ENCODE results near the gene OTOA.

OTOA gene

GRCh38 chr16:21642861-21643260 is 20.9 kb upstream of the OTOA start:
- TF ChIP-seq MAX (IDR thresholded peaks at IDR 0.05) (no peak), ZBTB7A (IDR thresholded peaks at IDR 0.05; ENCODE audit: low read depth) (no peak), CREB1 (IDR thresholded peaks at IDR 0.05; ENCODE audit: low read depth) (no peak), YY1 (IDR thresholded peaks at IDR 0.05; ENCODE audit: low read depth) (no peak), NFIC (IDR thresholded peaks at IDR 0.05) (no peak), RAD21 (IDR thresholded peaks at IDR 0.05; ENCODE audit: low read depth) (no peak), TEAD4 (IDR thresholded peaks at IDR 0.05) (no peak), USF1 (IDR thresholded peaks at IDR 0.05) (no peak), EP300 (IDR thresholded peaks at IDR 0.05; ENCODE audit: borderline replicate concordance) (no peak), CEBPB (IDR thresholded peaks at IDR 0.05) (no peak), FOXM1 (IDR thresholded peaks at IDR 0.05; ENCODE audit: borderline replicate concordance, low read depth) (no peak), TAF1 (IDR thresholded peaks at IDR 0.05; ENCODE audit: low read depth) (no peak), REST (IDR thresholded peaks at IDR 0.05; ENCODE audit: low read depth) (no peak), TCF12 (IDR thresholded peaks at IDR 0.05; ENCODE audit: low read depth) (no peak)

DNA sequence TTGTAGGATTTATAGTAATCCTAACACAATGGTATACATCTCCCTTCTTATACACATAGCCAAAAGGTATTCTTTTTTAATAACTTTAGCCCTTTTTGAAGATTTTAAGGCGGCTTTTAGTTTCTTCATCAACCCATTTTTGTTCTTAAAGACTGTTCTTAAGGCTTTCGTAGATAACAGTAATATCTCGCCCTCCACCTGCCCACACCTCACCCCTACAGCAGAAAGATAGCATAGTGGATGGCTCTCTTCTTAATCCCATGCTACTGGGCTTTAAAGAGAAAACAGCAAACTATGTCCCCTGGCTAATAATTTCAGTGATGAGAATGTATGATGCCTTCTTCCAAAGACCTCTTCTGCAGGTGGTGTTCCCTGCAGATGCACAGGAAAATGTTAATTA is 20.0 kb upstream of the OTOA start:
- no peak for TF ChIP-seq REST (IDR thresholded peaks at IDR 0.05; ENCODE audit: low read depth)
- no peak for TF ChIP-seq YY1 (IDR thresholded peaks at IDR 0.05; ENCODE audit: low read depth)
- TF ChIP-seq ZBTB7A (IDR thresholded peaks at IDR 0.05; ENCODE audit: low read depth) = no peak
- no peak for TF ChIP-seq CREB1 (IDR thresholded peaks at IDR 0.05; ENCODE audit: low read depth)
- TF ChIP-seq USF1 (IDR thresholded peaks at IDR 0.05) = no peak
- no peak for TF ChIP-seq EP300 (IDR thresholded peaks at IDR 0.05; ENCODE audit: borderline replicate concordance)

GRCh38 chr16:21644674-21645073 is 19.1 kb upstream of the OTOA start:
- TF ChIP-seq FOXM1 (IDR thresholded peaks at IDR 0.05; ENCODE audit: borderline replicate concordance, low read depth) = no peak
- TF ChIP-seq CEBPB (IDR thresholded peaks at IDR 0.05) = no peak
- TF ChIP-seq ZBTB7A (IDR thresholded peaks at IDR 0.05; ENCODE audit: low read depth) = no peak
- no peak for TF ChIP-seq TAF1 (IDR thresholded peaks at IDR 0.05; ENCODE audit: low read depth)
- TF ChIP-seq CREB1 (IDR thresholded peaks at IDR 0.05; ENCODE audit: low read depth) = no peak
- TF ChIP-seq TCF12 (IDR thresholded peaks at IDR 0.05; ENCODE audit: low read depth) = no peak
- TF ChIP-seq TEAD4 (IDR thresholded peaks at IDR 0.05) = no peak
- TF ChIP-seq USF1 (IDR thresholded peaks at IDR 0.05) = no peak
- no peak for TF ChIP-seq RAD21 (IDR thresholded peaks at IDR 0.05; ENCODE audit: low read depth)
- TF ChIP-seq NFIC (IDR thresholded peaks at IDR 0.05) = no peak
- TF ChIP-seq REST (IDR thresholded peaks at IDR 0.05; ENCODE audit: low read depth) = no peak

GRCh38 chr16:21645261-21645721 is 18.5 kb upstream of the OTOA start:
- TF ChIP-seq ZBTB7A (IDR thresholded peaks at IDR 0.05; ENCODE audit: low read depth) = no peak
- no peak for TF ChIP-seq TEAD4 (IDR thresholded peaks at IDR 0.05)
- no peak for TF ChIP-seq EP300 (IDR thresholded peaks at IDR 0.05; ENCODE audit: borderline replicate concordance)
- TF ChIP-seq EGR1 (IDR thresholded peaks at IDR 0.05) = no peak
- no peak for TF ChIP-seq MAX (IDR thresholded peaks at IDR 0.05)
- TF ChIP-seq CEBPB (IDR thresholded peaks at IDR 0.05) = no peak
- TF ChIP-seq FOXM1 (IDR thresholded peaks at IDR 0.05; ENCODE audit: borderline replicate concordance, low read depth) = no peak
- TF ChIP-seq REST (IDR thresholded peaks at IDR 0.05; ENCODE audit: low read depth) = no peak
- no peak for TF ChIP-seq CREB1 (IDR thresholded peaks at IDR 0.05; ENCODE audit: low read depth)
- TF ChIP-seq TCF12 (IDR thresholded peaks at IDR 0.05; ENCODE audit: low read depth) = no peak
- no peak for TF ChIP-seq USF1 (IDR thresholded peaks at IDR 0.05)
- no peak for TF ChIP-seq RAD21 (IDR thresholded peaks at IDR 0.05; ENCODE audit: low read depth)
- no peak for TF ChIP-seq YY1 (IDR thresholded peaks at IDR 0.05; ENCODE audit: low read depth)
- TF ChIP-seq NFIC (IDR thresholded peaks at IDR 0.05) = no peak
- TF ChIP-seq TAF1 (IDR thresholded peaks at IDR 0.05; ENCODE audit: low read depth) = no peak

Measured in Ishikawa (cell line).